ENCODE data around the gene LILRB5.
"Not testable (repeated sequence)": the region's sequence is repeated elsewhere in the genome, so short reads cannot be mapped to it uniquely, and the experiment has no call there.

GRCh38 chr19:54278056-54278455, 21.0 kb upstream of the LILRB5 start:
- not testable (repeated sequence) for TF ChIP-seq POLR2AphosphoS5 (IDR thresholded peaks at IDR 0.05; ENCODE audit: low read depth, low read length); EGR1 (IDR thresholded peaks at IDR 0.05; ENCODE audit: low read depth); RAD21 (IDR thresholded peaks at IDR 0.05; ENCODE audit: low read depth); CTCF (IDR thresholded peaks at IDR 0.05 in 2 of 3, conservative IDR thresholded peaks at IDR 0.05 in 1 of 3; ENCODE audit: borderline replicate concordance in 1 of 3, insufficient read depth in 1 of 3, low read depth in 2 of 3, low read length in 2 of 3)

All from HCT116 (cell line).